Smooth muscle cell (in vitro differentiated cells): ENCODE data around the gene USP35. TPM values are rescaled to one million over a fixed set of nuclear protein-coding genes. Genes with fewer than 3 reads are reported as not detected.

Experiments used
- DNase-seq: peaks from one replicate; lab custom pipeline; 2025; ENCODE audit not compliant: unreplicated experiment; lab: John Stamatoyannopoulos, UW
- H2AFZ ChIP-seq: fragments of 200-600 bp; sonication (generic); 2 replicates; pipeline ENCODE4 v1.6.0; 2016; ENCODE audit warnings: antibody characterized with exemption, low read depth, mild to moderate bottlenecking
- H3F3A ChIP-seq: fragments of 200-600 bp; sonication (generic); 2 replicates; pipeline ENCODE4 v1.6.0; 2017; ENCODE audit warnings: antibody characterized with exemption, low read depth
- H3K27ac ChIP-seq: fragments of 200-600 bp; sonication (generic); 2 replicates; pipeline ENCODE4 v1.5.1; 2016; ENCODE audit warnings: low read depth, mild to moderate bottlenecking
- H3K27me3 ChIP-seq: fragments of 200-600 bp; sonication (generic); 2 replicates; pipeline ENCODE4 v1.6.1; 2016; ENCODE audit warnings: low read depth, mild to moderate bottlenecking
- H3K36me3 ChIP-seq: fragments of 200-600 bp; sonication (generic); 2 replicates; pipeline ENCODE4 v1.5.1; 2016; ENCODE audit warnings: low read depth
- H3K4me1 ChIP-seq: fragments of 200-600 bp; sonication (generic); 2 replicates; pipeline ENCODE4 v1.5.1; 2016; ENCODE audit warnings: low read depth
- H3K4me2 ChIP-seq: fragments of 200-600 bp; sonication (generic); 2 replicates; pipeline ENCODE4 v1.6.0; 2016; ENCODE audit warnings: mild to moderate bottlenecking
- H3K4me3 ChIP-seq: fragments of 200-600 bp; sonication (generic); 2 replicates; pipeline ENCODE4 v1.5.1; 2016; ENCODE audit warnings: mild to moderate bottlenecking
- H3K79me2 ChIP-seq: fragments of 200-600 bp; sonication (generic); 2 replicates; pipeline ENCODE4 v1.6.0; 2016; ENCODE audit warnings: low read depth, mild to moderate bottlenecking
- H3K9ac ChIP-seq: fragments of 200-600 bp; sonication (generic); 2 replicates; pipeline ENCODE4 v1.6.0; 2016; ENCODE audit warnings: low read depth
- H3K9me3 ChIP-seq: fragments of 200-600 bp; sonication (generic); replicated peaks from 2 replicates; pipeline ENCODE4 v1.5.1; 2016; ENCODE audit warnings: low read depth
- H4K20me1 ChIP-seq: fragments of 200-600 bp; sonication (generic); 2 replicates; pipeline ENCODE4 v1.6.0; 2016; ENCODE audit warnings: low read depth
- WGBS: methylation state at CpG from one replicate; pipeline ENCODE4 v1.1.7; 2016; ENCODE audit warnings: low lambda C conversion rate; 5-methylcytosine and 5-hydroxymethylcytosine counted together
- polyA plus RNA-seq: library from polyadenylated mRNA; unstranded; fragments of >200 nt; fragmentation: Nextera tagmentation; extraction: Ambion mirVana; gene quantifications from 2 replicates; pipeline ENCODE4 v1.2.1, GENCODE V29; 2016
- total RNA-seq: library from RNA; depleted of rRNA; stranded (reverse); fragments of >200 nt; gene quantifications from 2 replicates; pipeline ENCODE4 v1.2.3, GENCODE V29; 2014
- TF ChIP-seq, protein P1 (sequence below): fragments of 200-600 bp; sonication (generic); IDR thresholded peaks from 2 replicates; pipeline ENCODE4 v1.5.1; 2017; ENCODE audit warnings: borderline replicate concordance, mild to moderate bottlenecking, antibody characterized with exemption; ENCODE audit not compliant: insufficient read depth, poor library complexity, severe bottlenecking

The USP35 gene
- total and polyA plus RNA-seq, 2 experiments from 2014 or later, result 4.5 to 9.5 TPM

DNA sequence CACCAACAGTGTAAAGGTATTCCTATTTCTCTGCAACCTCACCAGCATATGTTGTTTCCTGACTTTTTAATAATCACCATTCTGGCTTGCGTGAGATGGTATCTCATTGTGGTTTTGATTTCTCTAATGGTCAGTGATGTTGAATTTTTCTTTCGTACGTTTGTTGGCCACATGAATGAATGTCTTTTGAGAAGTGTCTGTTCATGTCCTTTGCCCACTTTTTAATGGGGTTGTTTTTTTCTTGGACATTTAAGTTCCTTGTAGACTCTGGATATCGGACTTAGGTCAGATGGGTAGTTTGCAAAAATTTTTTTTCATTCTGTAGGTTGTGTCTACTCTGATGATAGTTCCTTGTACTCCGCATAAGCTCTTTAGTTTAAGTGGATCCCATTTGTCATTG is 22.8 kb downstream of the USP35 start:
- H3K79me2 ChIP-seq, result peaks cover 4% of the 10 kb centered on the region
- H3K36me3 ChIP-seq, result peaks cover 5% of the 10 kb centered on the region
- H3K9ac ChIP-seq, result no peak overlapping the region
- H3K27me3 ChIP-seq, result no peaks in the 10 kb centered on the region
- TF ChIP-seq, protein P1, sequence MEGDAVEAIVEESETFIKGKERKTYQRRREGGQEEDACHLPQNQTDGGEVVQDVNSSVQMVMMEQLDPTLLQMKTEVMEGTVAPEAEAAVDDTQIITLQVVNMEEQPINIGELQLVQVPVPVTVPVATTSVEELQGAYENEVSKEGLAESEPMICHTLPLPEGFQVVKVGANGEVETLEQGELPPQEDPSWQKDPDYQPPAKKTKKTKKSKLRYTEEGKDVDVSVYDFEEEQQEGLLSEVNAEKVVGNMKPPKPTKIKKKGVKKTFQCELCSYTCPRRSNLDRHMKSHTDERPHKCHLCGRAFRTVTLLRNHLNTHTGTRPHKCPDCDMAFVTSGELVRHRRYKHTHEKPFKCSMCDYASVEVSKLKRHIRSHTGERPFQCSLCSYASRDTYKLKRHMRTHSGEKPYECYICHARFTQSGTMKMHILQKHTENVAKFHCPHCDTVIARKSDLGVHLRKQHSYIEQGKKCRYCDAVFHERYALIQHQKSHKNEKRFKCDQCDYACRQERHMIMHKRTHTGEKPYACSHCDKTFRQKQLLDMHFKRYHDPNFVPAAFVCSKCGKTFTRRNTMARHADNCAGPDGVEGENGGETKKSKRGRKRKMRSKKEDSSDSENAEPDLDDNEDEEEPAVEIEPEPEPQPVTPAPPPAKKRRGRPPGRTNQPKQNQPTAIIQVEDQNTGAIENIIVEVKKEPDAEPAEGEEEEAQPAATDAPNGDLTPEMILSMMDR, result no peak
- H3K4me2 ChIP-seq, result no peak overlapping the region
- no peak overlapping the region for H2AFZ ChIP-seq
- WGBS, result 97% methylated on average over 5 of the region's 5 CpGs
- peaks cover 40% of the 10 kb centered on the region for H4K20me1 ChIP-seq
- H3K27ac ChIP-seq, result no peak overlapping the region
- no peaks in the 10 kb centered on the region for H3K9me3 ChIP-seq
- no peak for DNase-seq
- H3F3A ChIP-seq, result no peaks in the 10 kb centered on the region
- H3K4me1 ChIP-seq, result no peaks in the 10 kb centered on the region
- no peak overlapping the region for H3K4me3 ChIP-seq

DNA sequence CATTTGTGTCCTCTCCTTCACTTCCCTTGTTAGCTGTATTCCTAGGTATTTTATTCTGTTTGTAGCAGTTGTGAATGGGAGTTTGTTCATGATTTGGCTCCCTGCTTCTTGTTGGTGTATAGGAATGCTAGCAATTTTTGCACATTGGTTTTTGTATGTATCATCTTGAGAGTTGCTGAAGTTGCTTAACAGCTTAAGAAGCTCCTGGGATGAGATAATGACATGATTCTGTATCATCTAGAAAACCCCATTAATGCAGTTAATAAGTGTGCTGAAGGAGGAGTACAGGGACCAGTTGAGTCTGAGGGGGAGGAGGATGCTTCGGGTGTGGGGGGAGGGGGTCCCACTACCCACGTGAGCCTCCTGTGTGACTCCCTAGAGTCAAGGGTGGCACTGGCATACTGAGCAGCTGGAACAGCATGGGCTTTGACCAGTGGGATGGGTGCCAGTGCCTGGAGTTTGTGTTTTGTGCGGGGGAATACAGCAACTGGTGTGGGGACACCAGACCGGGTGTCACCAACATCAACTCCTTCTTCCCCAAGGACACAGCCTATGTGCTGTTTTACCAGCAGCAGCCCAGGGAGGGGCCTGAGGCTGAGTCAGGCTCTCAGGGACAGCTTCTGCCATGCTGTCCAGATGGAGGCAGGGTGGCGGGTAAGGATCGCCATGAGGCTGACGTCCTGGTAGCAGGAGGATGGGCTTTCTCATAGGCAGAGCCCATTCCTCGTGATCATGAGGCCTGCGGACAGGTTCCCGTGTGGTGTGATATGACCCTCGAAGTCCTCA is 24.1 kb downstream of the USP35 start:
- H3K27me3 ChIP-seq, result no peaks in the 10 kb centered on the region
- peaks cover 28% of the 10 kb centered on the region for H4K20me1 ChIP-seq
- no peak for DNase-seq
- WGBS, result 87% methylated on average over 11 of the region's 11 CpGs
- H3K36me3 ChIP-seq, result peaks cover 5% of the 10 kb centered on the region
- peak overlapping the region; percentile 8 for H3K27ac ChIP-seq
- no peaks in the 10 kb centered on the region for H3F3A ChIP-seq
- H3K9ac ChIP-seq, result no peak overlapping the region
- H3K4me1 ChIP-seq, result no peaks in the 10 kb centered on the region
- H3K4me3 ChIP-seq, result no peak overlapping the region
- peak overlapping the region; percentile 39 for H3K4me2 ChIP-seq
- H2AFZ ChIP-seq, result no peak overlapping the region
- H3K79me2 ChIP-seq, result peaks cover 4% of the 10 kb centered on the region
- no peaks in the 10 kb centered on the region for H3K9me3 ChIP-seq
- TF ChIP-seq, protein P1, result no peak

DNA sequence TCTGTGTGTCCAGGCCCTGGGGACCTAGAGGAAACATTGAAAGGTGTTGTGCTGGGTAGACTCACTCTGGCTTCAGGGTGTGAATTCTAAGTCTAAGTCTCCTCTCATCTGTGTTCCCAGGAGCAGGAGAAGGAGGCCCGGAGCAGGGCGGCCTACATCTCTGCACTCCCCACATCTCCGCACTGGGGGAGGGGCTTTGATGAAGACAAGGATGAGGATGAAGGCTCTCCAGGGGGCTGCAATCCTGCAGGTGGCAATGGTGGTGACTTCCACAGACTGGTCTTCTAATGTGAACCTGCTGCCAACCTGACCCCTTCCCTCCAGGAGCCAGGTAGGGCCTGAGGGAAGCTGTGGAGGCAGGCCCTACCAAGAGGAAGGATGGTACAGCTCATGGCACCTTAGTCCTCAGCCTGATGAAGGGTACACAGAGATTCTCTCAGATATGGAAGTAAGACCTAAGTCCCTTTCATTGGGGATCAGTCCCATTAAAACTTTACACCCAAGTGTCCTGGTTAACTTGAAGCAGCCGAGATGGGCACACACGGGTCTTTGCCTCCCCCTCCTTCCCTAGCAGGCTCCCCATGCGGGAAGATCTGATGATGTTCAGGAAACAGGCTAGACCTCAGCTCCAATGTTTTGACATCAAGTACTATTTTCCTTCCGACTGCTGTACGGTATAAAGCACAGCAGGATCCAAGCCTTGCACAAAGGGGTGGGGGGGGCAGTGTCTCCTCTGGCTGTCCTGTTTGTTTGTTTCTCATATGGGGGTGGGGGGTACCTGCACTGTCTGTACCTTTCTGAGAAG is 25.0 kb downstream of the USP35 start:
- Histone ChIP-seq H3K4me3 (no peak overlapping the region), H3K27ac (no peak overlapping the region), H3K4me1 (no peaks in the 10 kb centered on the region), H3K4me2 (no peak overlapping the region), H3F3A (no peaks in the 10 kb centered on the region), H3K27me3 (no peaks in the 10 kb centered on the region), H4K20me1 (peaks cover 20% of the 10 kb centered on the region), H3K36me3 (peaks cover 5% of the 10 kb centered on the region), H3K9me3 (no peaks in the 10 kb centered on the region), H3K9ac (no peak overlapping the region), H3K79me2 (peaks cover 4% of the 10 kb centered on the region), H2AFZ (no peak overlapping the region)
- TF ChIP-seq, protein P1, result no peak
- 88% methylated on average over 8 of the region's 8 CpGs for WGBS
- DNase-seq, result no peak
